MCF 10A (cell line): ENCODE data around the gene CTRB2. TPM values are rescaled to one million over a fixed set of nuclear protein-coding genes. Genes with fewer than 3 reads are reported as not detected.

Experiments used
- BruUV-seq: library from RNA; stranded (reverse); fragments of 400-500 nt; replicated peaks from 2 replicates; lab custom pipeline; 2021; lab: Mats Ljungman, UMichigan
- CTCF ChIA-PET: fragments of 300-600 bp; sonication (Branson Sonifier 250); formaldehyde crosslinking; extraction: SDS; loops from one replicate; lab custom pipeline; 2021; ENCODE audit warnings: antibody characterized with exemption, inconsistent platforms; lab: Yijun Ruan, JAX
- POLR2A ChIA-PET: fragments of 300-600, 350-650 bp; sonication (Branson Sonifier 250); formaldehyde crosslinking; extraction: SDS; loops from one replicate; lab custom pipeline; 2020; ENCODE audit warnings: antibody characterized with exemption, inconsistent platforms; lab: Yijun Ruan, JAX
- DNase-seq: peaks from one replicate; pipeline ENCODE4 v3.0.0-alpha.2; 2018; ENCODE audit not compliant: unreplicated experiment
- H3K27ac Mint-ChIP-seq: one replicate; pipeline ENCODE4 v1.8.0; 2022; ENCODE audit warnings: mild to moderate bottlenecking, low read depth, mixed read lengths; ENCODE audit not compliant: unreplicated experiment
- H3K27me3 Mint-ChIP-seq: one replicate; pipeline ENCODE4 v1.8.0; 2022; ENCODE audit warnings: mixed read lengths; ENCODE audit not compliant: insufficient read depth, unreplicated experiment
- H3K36me3 Mint-ChIP-seq: one replicate; pipeline ENCODE4 v1.8.0; 2022; ENCODE audit warnings: mild to moderate bottlenecking, moderate library complexity, mixed read lengths; ENCODE audit not compliant: insufficient read depth, unreplicated experiment
- H3K4me1 Mint-ChIP-seq: one replicate; pipeline ENCODE4 v1.8.0; 2022; ENCODE audit warnings: mixed read lengths; ENCODE audit not compliant: insufficient read depth, unreplicated experiment
- H3K4me3 Mint-ChIP-seq: one replicate; pipeline ENCODE4 v1.8.0; 2022; ENCODE audit warnings: mild to moderate bottlenecking, moderate library complexity, mixed read lengths; ENCODE audit not compliant: unreplicated experiment
- H3K9me3 Mint-ChIP-seq: one replicate; pipeline ENCODE4 v1.8.0; 2022; ENCODE audit warnings: mixed read lengths; ENCODE audit not compliant: unreplicated experiment
- CTCF ChIP-seq: fragments of 200-600 bp; IDR thresholded peaks from one replicate; pipeline ENCODE4 v1.8.0; 2022; ENCODE audit warnings: antibody characterized with exemption, mild to moderate bottlenecking; ENCODE audit not compliant: unreplicated experiment
- intact Hi-C: fragments of 100-400 bp; cut with micrococcal nuclease; formaldehyde crosslinking; loops from 2 replicates; pipeline ENCODE4 v1.14.1; 2022
- total RNA-seq: library from RNA; stranded (reverse); gene quantifications from 2 replicates; pipeline ENCODE4 v1.2.3, GENCODE V29; 2022

Gene CTRB2
- total RNA-seq, 1 experiment from 2014 or later, result not detected

DNA sequence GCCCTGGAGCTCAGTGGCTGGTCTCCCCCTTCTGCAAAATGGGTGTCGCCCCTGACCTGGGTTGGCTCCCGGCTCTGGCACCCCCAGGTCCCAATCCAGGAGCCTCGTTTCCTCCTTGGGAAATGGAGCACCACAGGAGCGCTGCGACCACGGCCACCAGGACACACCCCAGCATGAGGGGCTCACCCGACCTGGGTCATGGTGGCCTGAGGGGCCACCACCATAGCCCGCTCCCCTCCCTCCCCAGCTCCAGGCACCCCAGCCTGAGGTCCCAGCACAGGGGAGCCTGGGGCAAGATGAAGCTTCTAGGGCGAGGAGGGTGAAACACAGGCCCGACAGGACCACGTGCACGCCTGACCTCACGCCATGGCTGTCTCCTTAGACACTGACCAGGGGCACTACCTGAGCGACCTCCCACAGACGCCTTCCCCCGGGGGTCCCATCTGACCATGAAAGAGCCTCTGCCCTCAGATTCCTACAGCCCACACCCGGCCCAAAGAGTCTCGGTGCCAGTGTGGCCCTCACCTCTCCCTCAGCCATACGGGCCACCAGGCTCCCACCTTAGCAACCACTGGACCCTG, 32.7 kb upstream of the CTRB2 start:
- Mint-ChIP-seq H3K9me3 (no peaks in the 10 kb centered on the region), H3K27me3 (no peaks in the 10 kb centered on the region), H3K4me1 (peaks cover 17% of the 10 kb centered on the region), H3K27ac (peak overlapping the region; percentile 76), H3K36me3 (peaks cover 32% of the 10 kb centered on the region), H3K4me3 (no peak overlapping the region)
- TF ChIP-seq CTCF, result no peak
- CTCF ChIA-PET, result interaction anchor here (1.0 kb wide), 1 partner anchor 140 kb away, joined by 3 read pairs; no protein-coding TSS in a partner anchor
- POLR2A ChIA-PET, result interaction anchor here (0.5 to 1.0 kb wide), 2 partner anchors 10 to 13 kb away, joined by 3 to 4 read pairs; no protein-coding TSS in a partner anchor
- BruUV-seq, result no TSS peak
- intact Hi-C loops, result no loop called here
- DNase-seq, result no peak

GRCh38 chr16:75238853-75239541, 32.0 kb upstream of the CTRB2 start:
- Mint-ChIP-seq H3K4me1 (peaks cover 14% of the 10 kb centered on the region), H3K9me3 (no peaks in the 10 kb centered on the region), H3K27ac (no peak overlapping the region), H3K4me3 (no peak overlapping the region), H3K36me3 (peaks cover 38% of the 10 kb centered on the region), H3K27me3 (no peaks in the 10 kb centered on the region)
- CTCF ChIA-PET, result interaction anchor here (0.7 to 1.0 kb wide), 2 partner anchors 140 to 165 kb away, joined by 3 read pairs; no protein-coding TSS in a partner anchor
- no TSS peak for BruUV-seq
- POLR2A ChIA-PET, result interaction anchor here (0.5 to 0.6 kb wide), 2 partner anchors 12 to 270 kb away, joined by 3 read pairs; no protein-coding TSS in a partner anchor
- TF ChIP-seq CTCF, result no peak
- no peak for DNase-seq
- intact Hi-C loops, result no loop called here

- DNase-seq, result no peak
- intact Hi-C loops, result no loop called here
- no peaks in the 10 kb centered on the region for H3K27me3 Mint-ChIP-seq
- H3K27ac Mint-ChIP-seq, result no peak overlapping the region
- no peaks in the 10 kb centered on the region for H3K9me3 Mint-ChIP-seq
- H3K4me3 Mint-ChIP-seq, result no peak overlapping the region
- peaks cover 11% of the 10 kb centered on the region for H3K4me1 Mint-ChIP-seq
- ChIA-PET CTCF (interaction anchor here (0.5 to 1.0 kb wide), 5 partner anchors 8 to 165 kb away, joined by 3 read pairs; no protein-coding TSS in a partner anchor), POLR2A (interaction anchor here (0.6 to 1.3 kb wide), 2 partner anchors 67 to 271 kb away, joined by 3 to 4 read pairs; no protein-coding TSS in a partner anchor)
- TF ChIP-seq CTCF, result no peak
- BruUV-seq, result no TSS peak
- peaks cover 37% of the 10 kb centered on the region for H3K36me3 Mint-ChIP-seq
Observed at GRCh38 chr16:75238132-75238852, 31.3 kb upstream of the CTRB2 start.
